Measurements from ENCODE around the gene KRT25. TPM values are rescaled to one million over a fixed set of nuclear protein-coding genes. Genes with fewer than 3 reads are reported as not detected.

KRT25 gene
- total and polyA plus RNA-seq, 2 donors from 2014 or later: not detected

GRCh38 chr17:40714473-40714872, 40.7 kb downstream of the KRT25 start:
- Histone ChIP-seq H3K4me1 (ENCODE audit: control insufficient read depth in 2 of 3, insufficient read depth in 2 of 3, low read depth in 1 of 3, low read length in 3 of 3) (no peaks in the 10 kb centered on the region), H3K36me3 (ENCODE audit: control insufficient read depth in 2 of 3, insufficient read depth in 3 of 3, low read length in 3 of 3) (no peaks in the 10 kb centered on the region), H3K4me3 (ENCODE audit: low read length in 3 of 3) (no peak overlapping the region), H3K27me3 (ENCODE audit: control insufficient read depth, insufficient read depth, low read length) (no peaks in the 10 kb centered on the region), H3K9ac (ENCODE audit: low read length in 3 of 3) (no peak overlapping the region), H3K27ac (ENCODE audit: low read depth in 2 of 2, low read length in 2 of 2) (no peak overlapping the region), H3K9me3 (ENCODE audit: control insufficient read depth in 2 of 3, insufficient read depth in 1 of 3, low read length in 3 of 3) (no peaks in the 10 kb centered on the region)
- intact Hi-C loops (cut with DNase I): no loop called here
- TF ChIP-seq CTCF (IDR thresholded peaks at IDR 0.05; ENCODE audit: borderline replicate concordance, extremely low read depth, insufficient read depth): no peak
- DNase-seq (no peak), FAIRE-seq (no peak)

- intact Hi-C loops (cut with DNase I): no loop called here
- no peak for FAIRE-seq
- H3K9me3 ChIP-seq (ENCODE audit: control insufficient read depth in 2 of 3, insufficient read depth in 1 of 3, low read length in 3 of 3): no peaks in the 10 kb centered on the region
- no peaks in the 10 kb centered on the region for H3K27me3 ChIP-seq (ENCODE audit: control insufficient read depth, insufficient read depth, low read length)
- no peak for TF ChIP-seq CTCF (IDR thresholded peaks at IDR 0.05; ENCODE audit: borderline replicate concordance, extremely low read depth, insufficient read depth)
- H3K4me1 ChIP-seq (ENCODE audit: control insufficient read depth in 2 of 3, insufficient read depth in 2 of 3, low read depth in 1 of 3, low read length in 3 of 3): no peaks in the 10 kb centered on the region
- DNase-seq: peak in 1 of 5 donors; percentile 76
- H3K4me3 ChIP-seq (ENCODE audit: low read length in 3 of 3): no peak overlapping the region
- no peak overlapping the region for H3K27ac ChIP-seq (ENCODE audit: low read depth in 2 of 2, low read length in 2 of 2)
- H3K9ac ChIP-seq (ENCODE audit: low read length in 3 of 3): no peak overlapping the region
- no peaks in the 10 kb centered on the region for H3K36me3 ChIP-seq (ENCODE audit: control insufficient read depth in 2 of 3, insufficient read depth in 3 of 3, low read length in 3 of 3)
These were observed 47.4 kb downstream of the KRT25 start for GRCh38 chr17:40707745-40708144.

GRCh38 chr17:40705584-40705983, 49.5 kb downstream of the KRT25 start:
- Histone ChIP-seq H3K4me3 (ENCODE audit: low read length in 3 of 3) (no peak overlapping the region), H3K36me3 (ENCODE audit: control insufficient read depth in 2 of 3, insufficient read depth in 3 of 3, low read length in 3 of 3) (no peaks in the 10 kb centered on the region), H3K9me3 (ENCODE audit: control insufficient read depth in 2 of 3, insufficient read depth in 1 of 3, low read length in 3 of 3) (no peaks in the 10 kb centered on the region), H3K4me1 (ENCODE audit: control insufficient read depth in 2 of 3, insufficient read depth in 2 of 3, low read depth in 1 of 3, low read length in 3 of 3) (no peaks in the 10 kb centered on the region), H3K27me3 (ENCODE audit: control insufficient read depth, insufficient read depth, low read length) (no peaks in the 10 kb centered on the region), H3K9ac (ENCODE audit: low read length in 3 of 3) (no peak overlapping the region), H3K27ac (ENCODE audit: low read depth in 2 of 2, low read length in 2 of 2) (no peak overlapping the region)
- intact Hi-C loops (cut with DNase I): no loop called here
- TF ChIP-seq CTCF (IDR thresholded peaks at IDR 0.05; ENCODE audit: borderline replicate concordance, extremely low read depth, insufficient read depth): no peak
- DNase-seq: no peak
- no peak for FAIRE-seq

GRCh38 chr17:40703652-40704051, 51.5 kb downstream of the KRT25 start, which contains the start of gene KRT24:
Gene KRT24, minus strand, starts transcription at chr17:40703752. Its CDS starts 59 bp downstream, at chr17:40703693.
- no peak within 1 kb of the TSS for H3K9ac ChIP-seq (ENCODE audit: low read length in 3 of 3)
- intact Hi-C loops (cut with DNase I): no loop called here
- no peak for FAIRE-seq
- no peak for DNase-seq
- H3K4me1 ChIP-seq (ENCODE audit: control insufficient read depth in 2 of 3, insufficient read depth in 2 of 3, low read depth in 1 of 3, low read length in 3 of 3): no peaks in the 10 kb centered on the region
- TF ChIP-seq CTCF (IDR thresholded peaks at IDR 0.05; ENCODE audit: borderline replicate concordance, extremely low read depth, insufficient read depth): no peak
- H3K27me3 ChIP-seq (ENCODE audit: control insufficient read depth, insufficient read depth, low read length): no peaks in the 10 kb centered on the region
- no peak within 1 kb of the TSS for H3K4me3 ChIP-seq (ENCODE audit: low read length in 3 of 3)
- no peaks in the 10 kb centered on the region for H3K36me3 ChIP-seq (ENCODE audit: control insufficient read depth in 2 of 3, insufficient read depth in 3 of 3, low read length in 3 of 3)
- H3K9me3 ChIP-seq (ENCODE audit: control insufficient read depth in 2 of 3, insufficient read depth in 1 of 3, low read length in 3 of 3): no peaks in the 10 kb centered on the region
- H3K27ac ChIP-seq (ENCODE audit: low read depth in 2 of 2, low read length in 2 of 2): no peak within 1 kb of the TSS
